HG02885 (cell line): ENCODE results near the gene GCSH.
"Not testable (repeated sequence)": the region's sequence is repeated elsewhere in the genome, so short reads cannot be mapped to it uniquely, and the experiment has no call there.

Source experiments
- ATAC-seq: cut with Tn5 transposase; IDR thresholded peaks from one replicate; pipeline ENCODE4 v1.9.1; 2021; ENCODE audit warnings: mild to moderate bottlenecking; ENCODE audit not compliant: unreplicated experiment, poor library complexity

GCSH gene

GRCh38 chr16:81095953-81096714, at the start of gene GCSH:
Gene GCSH, minus strand, starts transcription at chr16:81096395. Its CDS starts 117 bp downstream, at chr16:81096278.
- peak; percentile 98 for ATAC-seq

- ATAC-seq, result no peak
These were observed 47.8 kb upstream of the GCSH start for GRCh38 chr16:81143921-81144471.

GRCh38 chr16:81142864-81143263, 46.7 kb upstream of the GCSH start:
- ATAC-seq, result no peak

GRCh38 chr16:81140930-81141780, 45.0 kb upstream of the GCSH start:
- ATAC-seq, result no peak

- ATAC-seq, result no peak
These were observed 42.8 kb upstream of the GCSH start for GRCh38 chr16:81138831-81139557.

- no peak for ATAC-seq
These were observed 41.6 kb upstream of the GCSH start for GRCh38 chr16:81137754-81138153.

GRCh38 chr16:81136390-81137335, 40.5 kb upstream of the GCSH start:
- no peak for ATAC-seq

GRCh38 chr16:81130126-81130525, 33.9 kb upstream of the GCSH start:
- ATAC-seq, result no peak

- no peak for ATAC-seq
These were observed 32.7 kb upstream of the GCSH start for GRCh38 chr16:81128726-81129524.

- no peak for ATAC-seq
These were observed 30.9 kb upstream of the GCSH start for GRCh38 chr16:81127051-81127450.

GRCh38 chr16:81123092-81123852, 27.1 kb upstream of the GCSH start:
- no peak for ATAC-seq

- ATAC-seq, result no peak
These were observed 25.3 kb upstream of the GCSH start for GRCh38 chr16:81121474-81121990.

GRCh38 chr16:81117436-81117835, 21.2 kb upstream of the GCSH start:
- no peak for ATAC-seq

GRCh38 chr16:81116285-81116684, 20.1 kb upstream of the GCSH start:
- no peak for ATAC-seq

GRCh38 chr16:81112453-81112852, 16.3 kb upstream of the GCSH start:
- no peak for ATAC-seq

GRCh38 chr16:81109274-81109673, 13.1 kb upstream of the GCSH start:
- ATAC-seq, result not testable (repeated sequence)

GRCh38 chr16:81107511-81107910, 11.3 kb upstream of the GCSH start:
- no peak for ATAC-seq
